Natural killer cell (primary cell): ENCODE data around the gene OR56A5. TPM values are rescaled to one million over a fixed set of nuclear protein-coding genes. Genes with fewer than 3 reads are reported as not detected.

Experiments
- ATAC-seq, 3 donors: fragments of 150-1000 bp in 2 of 3; fragments of 200-7000 bp in 1 of 3; cut with Tn5 transposase; 1 replicate in 1 of 3; 2 replicates in 2 of 3; pipeline ENCODE4 v1.10.0; 2021; ENCODE audit warnings: mild to moderate bottlenecking in 2 of 3, moderate library complexity in 2 of 3
- DNase-seq, 2 donors: peaks; one replicate each; pipeline versions ENCODE4 v3.0.0 to v3.0.0-alpha.2; 2013 to 2021; ENCODE audit warnings: mixed read lengths in 1 of 2
- H3K27ac ChIP-seq: one replicate; pipeline ENCODE4 v1.5.1; 2013; ENCODE audit warnings: mild to moderate bottlenecking, low read length
- H3K27me3 ChIP-seq: one replicate; pipeline ENCODE4 v1.6.1; 2013; ENCODE audit warnings: low read length; ENCODE audit not compliant: control insufficient read depth, insufficient read depth
- H3K36me3 ChIP-seq: one replicate; pipeline ENCODE4 v1.6.1; 2013; ENCODE audit warnings: low read length; ENCODE audit not compliant: control insufficient read depth, insufficient read depth
- H3K4me1 ChIP-seq: one replicate; pipeline ENCODE4 v1.6.1; 2013; ENCODE audit warnings: low read length; ENCODE audit not compliant: control insufficient read depth, insufficient read depth
- H3K4me3 ChIP-seq: one replicate; pipeline ENCODE4 v1.5.1; 2013; ENCODE audit warnings: low read length
- H3K9me3 ChIP-seq: one replicate; pipeline ENCODE4 v1.6.1; 2013; ENCODE audit warnings: low read length; ENCODE audit not compliant: control insufficient read depth, insufficient read depth
- H3K27ac Mint-ChIP-seq, 2 donors: one replicate each; pipeline ENCODE4 v1.8.0; 2022; ENCODE audit warnings: mild to moderate bottlenecking in 2 of 2, mixed read lengths in 2 of 2, moderate library complexity in 1 of 2
- H3K27me3 Mint-ChIP-seq, 2 donors: one replicate each; pipeline ENCODE4 v1.8.0; 2022; ENCODE audit warnings: low read depth in 2 of 2, mixed read lengths in 2 of 2
- H3K36me3 Mint-ChIP-seq: one replicate; pipeline ENCODE4 v1.8.0; 2022; ENCODE audit warnings: mixed read lengths
- H3K4me1 Mint-ChIP-seq, 2 donors: one replicate each; pipeline ENCODE4 v1.8.0; 2022; ENCODE audit warnings: mixed read lengths in 2 of 2
- H3K4me3 Mint-ChIP-seq: one replicate; pipeline ENCODE4 v1.8.0; 2022; ENCODE audit warnings: mild to moderate bottlenecking, moderate library complexity, mixed read lengths
- H3K9me3 Mint-ChIP-seq, 2 donors: one replicate each; pipeline ENCODE4 v1.8.0; 2022; ENCODE audit warnings: mixed read lengths in 2 of 2
- WGBS: methylation state at CpG from one replicate; pipeline ENCODE4 v1.1.7; 2013; ENCODE audit warnings: missing lambda C conversion rate; ENCODE audit not compliant: insufficient coverage; 5-methylcytosine and 5-hydroxymethylcytosine counted together
- intact Hi-C: fragments of 100-400 bp; cut with micrococcal nuclease; formaldehyde crosslinking; loops from one replicate; pipeline ENCODE4 v1.14.2; 2022
- total RNA-seq, 4 donors: library from RNA; stranded (reverse); fragments of 120-200 nt in 1 of 4; gene quantifications; one replicate each; pipeline versions ENCODE4 v1.2.3 to v1.2.4, GENCODE V29; 2013 to 2022
- TF ChIP-seq, protein P1 (sequence below): fragments of 200-600 bp; IDR thresholded peaks from one replicate; pipeline ENCODE4 v1.8.0; 2022; ENCODE audit warnings: antibody characterized with exemption

The OR56A5 gene, protein sequence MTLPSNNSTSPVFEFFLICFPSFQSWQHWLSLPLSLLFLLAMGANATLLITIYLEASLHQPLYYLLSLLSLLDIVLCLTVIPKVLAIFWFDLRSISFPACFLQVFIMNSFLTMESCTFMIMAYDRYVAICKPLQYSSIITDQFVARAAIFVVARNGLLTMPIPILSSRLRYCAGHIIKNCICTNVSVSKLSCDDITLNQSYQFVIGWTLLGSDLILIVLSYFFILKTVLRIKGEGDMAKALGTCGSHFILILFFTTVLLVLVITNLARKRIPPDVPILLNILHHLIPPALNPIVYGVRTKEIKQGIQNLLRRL
- total RNA-seq: under 1 TPM in 1 of 3 donors, not detected in 2; 0.41 TPM
- not detected for total RNA-seq (2013)

DNA sequence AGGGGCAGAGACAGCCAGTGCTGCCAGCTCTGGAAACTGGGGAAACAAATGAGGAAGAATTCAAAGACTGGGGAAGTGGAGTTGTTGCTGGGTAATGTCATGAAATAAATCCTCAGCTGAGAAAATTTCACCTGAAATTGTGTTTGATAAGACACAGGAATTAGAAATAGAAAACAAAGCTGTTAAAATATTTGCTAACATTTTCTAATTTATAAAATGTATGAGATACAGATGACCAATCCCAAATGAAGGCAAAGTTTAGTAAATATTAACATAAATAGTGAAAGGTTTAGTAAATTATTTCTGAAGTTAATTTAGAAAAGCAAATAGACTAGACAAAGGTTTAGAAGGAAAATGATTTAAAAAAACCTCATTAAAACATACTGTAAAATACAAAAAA lies at the start of gene OR56A5:
OR56A5 (minus strand) TSS at position 101 of the 400 bp plus-strand sequence; CDS start at position 101, 0 bp downstream.
- intact Hi-C loops: no loop called here
- no peaks in the 10 kb centered on the region for H3K9me3 ChIP-seq
- DNase-seq (no peak), ATAC-seq (no peak)
- peaks cover 2% of the 10 kb centered on the region for H3K27me3 ChIP-seq
- Mint-ChIP-seq H3K4me1 (no peaks in the 10 kb centered on the region), H3K27me3 (peaks cover 13 to 29% of the 10 kb centered on the region in 2 donors), H3K27ac (no peak within 1 kb of the TSS), H3K9me3 (peaks cover 4 to 8% of the 10 kb centered on the region in 2 donors), H3K36me3 (peaks cover 6% of the 10 kb centered on the region), H3K4me3 (no peak within 1 kb of the TSS)
- no peaks in the 10 kb centered on the region for H3K36me3 ChIP-seq
- H3K4me1 ChIP-seq: no peaks in the 10 kb centered on the region
- no peak within 1 kb of the TSS for H3K27ac ChIP-seq
- no peak within 1 kb of the TSS for H3K4me3 ChIP-seq
- TF ChIP-seq, protein P1, sequence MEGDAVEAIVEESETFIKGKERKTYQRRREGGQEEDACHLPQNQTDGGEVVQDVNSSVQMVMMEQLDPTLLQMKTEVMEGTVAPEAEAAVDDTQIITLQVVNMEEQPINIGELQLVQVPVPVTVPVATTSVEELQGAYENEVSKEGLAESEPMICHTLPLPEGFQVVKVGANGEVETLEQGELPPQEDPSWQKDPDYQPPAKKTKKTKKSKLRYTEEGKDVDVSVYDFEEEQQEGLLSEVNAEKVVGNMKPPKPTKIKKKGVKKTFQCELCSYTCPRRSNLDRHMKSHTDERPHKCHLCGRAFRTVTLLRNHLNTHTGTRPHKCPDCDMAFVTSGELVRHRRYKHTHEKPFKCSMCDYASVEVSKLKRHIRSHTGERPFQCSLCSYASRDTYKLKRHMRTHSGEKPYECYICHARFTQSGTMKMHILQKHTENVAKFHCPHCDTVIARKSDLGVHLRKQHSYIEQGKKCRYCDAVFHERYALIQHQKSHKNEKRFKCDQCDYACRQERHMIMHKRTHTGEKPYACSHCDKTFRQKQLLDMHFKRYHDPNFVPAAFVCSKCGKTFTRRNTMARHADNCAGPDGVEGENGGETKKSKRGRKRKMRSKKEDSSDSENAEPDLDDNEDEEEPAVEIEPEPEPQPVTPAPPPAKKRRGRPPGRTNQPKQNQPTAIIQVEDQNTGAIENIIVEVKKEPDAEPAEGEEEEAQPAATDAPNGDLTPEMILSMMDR: no peak

- Histone ChIP-seq H3K36me3 (no peaks in the 10 kb centered on the region), H3K9me3 (peaks cover 4% of the 10 kb centered on the region), H3K4me3 (no peak overlapping the region), H3K4me1 (no peaks in the 10 kb centered on the region), H3K27me3 (peaks cover 2% of the 10 kb centered on the region), H3K27ac (no peak overlapping the region)
- Mint-ChIP-seq H3K9me3 (peaks cover 0 to 3% of the 10 kb centered on the region in 2 donors), H3K4me1 (no peaks in the 10 kb centered on the region), H3K4me3 (no peak overlapping the region), H3K27ac (no peak overlapping the region), H3K27me3 (peaks cover 21 to 49% of the 10 kb centered on the region in 2 donors), H3K36me3 (peaks cover 16% of the 10 kb centered on the region)
- 68% methylated on average over 3 of the region's 3 CpGs for WGBS
- DNase-seq (no peak), ATAC-seq (no peak)
- TF ChIP-seq, protein P1: no peak
- intact Hi-C loops: no loop called here
Observed at GRCh38 chr11:6013042-6013441, 44.7 kb upstream of the OR56A5 start.

DNA sequence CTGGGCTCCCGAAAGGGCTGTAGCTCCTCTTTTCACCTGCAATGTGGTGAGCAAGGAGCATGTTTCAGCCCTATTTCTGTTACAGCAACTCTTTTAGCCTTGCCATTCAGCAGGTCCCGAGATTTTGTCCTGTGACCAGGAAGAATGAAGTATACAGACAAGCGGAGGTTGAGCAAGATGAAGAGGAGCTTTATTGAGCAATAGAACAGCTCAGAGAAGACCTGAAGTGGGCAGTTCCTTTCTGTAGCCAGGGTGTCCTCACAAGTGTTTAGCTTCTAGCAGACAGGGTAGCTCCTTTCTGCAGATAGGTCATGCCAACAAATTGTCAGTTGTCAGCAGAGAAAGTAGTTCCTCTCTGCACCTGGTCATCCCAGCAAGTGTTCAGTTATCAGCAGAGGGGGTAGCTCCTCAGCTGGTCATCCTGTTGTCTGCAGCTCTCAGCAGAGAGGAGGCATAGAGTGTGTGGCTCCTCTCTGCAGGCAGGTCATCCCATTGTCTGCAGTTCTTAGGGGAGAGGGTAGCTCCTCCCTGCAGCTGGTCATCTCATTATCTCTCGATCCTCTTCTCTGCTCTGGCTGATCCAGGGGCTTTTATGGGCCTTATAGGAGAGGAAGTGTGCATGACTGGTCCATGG lies 43.9 kb upstream of the OR56A5 start:
- Histone ChIP-seq H3K36me3 (no peaks in the 10 kb centered on the region), H3K4me3 (no peak overlapping the region), H3K27me3 (peaks cover 2% of the 10 kb centered on the region), H3K27ac (no peak overlapping the region), H3K9me3 (peaks cover 4% of the 10 kb centered on the region), H3K4me1 (no peaks in the 10 kb centered on the region)
- 81% methylated on average over 4 of the region's 4 CpGs for WGBS
- peaks cover 13% of the 10 kb centered on the region for H3K36me3 Mint-ChIP-seq
- H3K4me3 Mint-ChIP-seq: no peak overlapping the region
- H3K27me3 Mint-ChIP-seq: peaks cover 17 to 40% of the 10 kb centered on the region in 2 donors
- TF ChIP-seq, protein P1: no peak
- intact Hi-C loops: no loop called here
- DNase-seq (no peak), ATAC-seq (no peak)
- no peaks in the 10 kb centered on the region for H3K4me1 Mint-ChIP-seq
- no peak overlapping the region for H3K27ac Mint-ChIP-seq
- peaks cover 0 to 3% of the 10 kb centered on the region in 2 donors for H3K9me3 Mint-ChIP-seq
